ENCODE results near the gene RBM39. TPM values are rescaled to one million over a fixed set of nuclear protein-coding genes. Genes with fewer than 3 reads are reported as not detected.
A peak's percentile ranks its signal among the peaks of the same experiment; 100 is the strongest.

RBM39 gene
- total and polyA plus RNA-seq, 2 experiments from 2014 or later: 259 to 413 TPM

- TF ChIP-seq, protein P1, sequence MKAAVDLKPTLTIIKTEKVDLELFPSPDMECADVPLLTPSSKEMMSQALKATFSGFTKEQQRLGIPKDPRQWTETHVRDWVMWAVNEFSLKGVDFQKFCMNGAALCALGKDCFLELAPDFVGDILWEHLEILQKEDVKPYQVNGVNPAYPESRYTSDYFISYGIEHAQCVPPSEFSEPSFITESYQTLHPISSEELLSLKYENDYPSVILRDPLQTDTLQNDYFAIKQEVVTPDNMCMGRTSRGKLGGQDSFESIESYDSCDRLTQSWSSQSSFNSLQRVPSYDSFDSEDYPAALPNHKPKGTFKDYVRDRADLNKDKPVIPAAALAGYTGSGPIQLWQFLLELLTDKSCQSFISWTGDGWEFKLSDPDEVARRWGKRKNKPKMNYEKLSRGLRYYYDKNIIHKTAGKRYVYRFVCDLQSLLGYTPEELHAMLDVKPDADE (IDR thresholded peaks at IDR 0.05): no peak
- TF ChIP-seq ZNF114 (CRISPR knock-in tag; IDR thresholded peaks at IDR 0.05) (no peak), JUNB (IDR thresholded peaks at IDR 0.05; ENCODE audit: unreplicated experiment) (no peak), POLR2AphosphoS5 (IDR thresholded peaks at IDR 0.05; ENCODE audit: low read depth) (no peak), EZH2phosphoT487 (IDR thresholded peaks at IDR 0.05; ENCODE audit: unreplicated experiment) (no peak), CREB1 (CRISPR knock-in tag; IDR thresholded peaks at IDR 0.05; ENCODE audit: low read depth) (no peak), EZH2 (IDR thresholded peaks at IDR 0.05; ENCODE audit: low read depth, unreplicated experiment) (no peak), ZNF331 (CRISPR knock-in tag; IDR thresholded peaks at IDR 0.05; ENCODE audit: low read depth) (no peak), NANOG (IDR thresholded peaks at IDR 0.05; ENCODE audit: borderline replicate concordance) (no peak), STAT1 (IDR thresholded peaks at IDR 0.05; ENCODE audit: unreplicated experiment) (no peak)
- TF ChIP-seq, protein P2, sequence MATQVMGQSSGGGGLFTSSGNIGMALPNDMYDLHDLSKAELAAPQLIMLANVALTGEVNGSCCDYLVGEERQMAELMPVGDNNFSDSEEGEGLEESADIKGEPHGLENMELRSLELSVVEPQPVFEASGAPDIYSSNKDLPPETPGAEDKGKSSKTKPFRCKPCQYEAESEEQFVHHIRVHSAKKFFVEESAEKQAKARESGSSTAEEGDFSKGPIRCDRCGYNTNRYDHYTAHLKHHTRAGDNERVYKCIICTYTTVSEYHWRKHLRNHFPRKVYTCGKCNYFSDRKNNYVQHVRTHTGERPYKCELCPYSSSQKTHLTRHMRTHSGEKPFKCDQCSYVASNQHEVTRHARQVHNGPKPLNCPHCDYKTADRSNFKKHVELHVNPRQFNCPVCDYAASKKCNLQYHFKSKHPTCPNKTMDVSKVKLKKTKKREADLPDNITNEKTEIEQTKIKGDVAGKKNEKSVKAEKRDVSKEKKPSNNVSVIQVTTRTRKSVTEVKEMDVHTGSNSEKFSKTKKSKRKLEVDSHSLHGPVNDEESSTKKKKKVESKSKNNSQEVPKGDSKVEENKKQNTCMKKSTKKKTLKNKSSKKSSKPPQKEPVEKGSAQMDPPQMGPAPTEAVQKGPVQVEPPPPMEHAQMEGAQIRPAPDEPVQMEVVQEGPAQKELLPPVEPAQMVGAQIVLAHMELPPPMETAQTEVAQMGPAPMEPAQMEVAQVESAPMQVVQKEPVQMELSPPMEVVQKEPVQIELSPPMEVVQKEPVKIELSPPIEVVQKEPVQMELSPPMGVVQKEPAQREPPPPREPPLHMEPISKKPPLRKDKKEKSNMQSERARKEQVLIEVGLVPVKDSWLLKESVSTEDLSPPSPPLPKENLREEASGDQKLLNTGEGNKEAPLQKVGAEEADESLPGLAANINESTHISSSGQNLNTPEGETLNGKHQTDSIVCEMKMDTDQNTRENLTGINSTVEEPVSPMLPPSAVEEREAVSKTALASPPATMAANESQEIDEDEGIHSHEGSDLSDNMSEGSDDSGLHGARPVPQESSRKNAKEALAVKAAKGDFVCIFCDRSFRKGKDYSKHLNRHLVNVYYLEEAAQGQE (IDR thresholded peaks at IDR 0.05; ENCODE audit: unreplicated experiment): no peak
- TF ChIP-seq, protein P3, sequence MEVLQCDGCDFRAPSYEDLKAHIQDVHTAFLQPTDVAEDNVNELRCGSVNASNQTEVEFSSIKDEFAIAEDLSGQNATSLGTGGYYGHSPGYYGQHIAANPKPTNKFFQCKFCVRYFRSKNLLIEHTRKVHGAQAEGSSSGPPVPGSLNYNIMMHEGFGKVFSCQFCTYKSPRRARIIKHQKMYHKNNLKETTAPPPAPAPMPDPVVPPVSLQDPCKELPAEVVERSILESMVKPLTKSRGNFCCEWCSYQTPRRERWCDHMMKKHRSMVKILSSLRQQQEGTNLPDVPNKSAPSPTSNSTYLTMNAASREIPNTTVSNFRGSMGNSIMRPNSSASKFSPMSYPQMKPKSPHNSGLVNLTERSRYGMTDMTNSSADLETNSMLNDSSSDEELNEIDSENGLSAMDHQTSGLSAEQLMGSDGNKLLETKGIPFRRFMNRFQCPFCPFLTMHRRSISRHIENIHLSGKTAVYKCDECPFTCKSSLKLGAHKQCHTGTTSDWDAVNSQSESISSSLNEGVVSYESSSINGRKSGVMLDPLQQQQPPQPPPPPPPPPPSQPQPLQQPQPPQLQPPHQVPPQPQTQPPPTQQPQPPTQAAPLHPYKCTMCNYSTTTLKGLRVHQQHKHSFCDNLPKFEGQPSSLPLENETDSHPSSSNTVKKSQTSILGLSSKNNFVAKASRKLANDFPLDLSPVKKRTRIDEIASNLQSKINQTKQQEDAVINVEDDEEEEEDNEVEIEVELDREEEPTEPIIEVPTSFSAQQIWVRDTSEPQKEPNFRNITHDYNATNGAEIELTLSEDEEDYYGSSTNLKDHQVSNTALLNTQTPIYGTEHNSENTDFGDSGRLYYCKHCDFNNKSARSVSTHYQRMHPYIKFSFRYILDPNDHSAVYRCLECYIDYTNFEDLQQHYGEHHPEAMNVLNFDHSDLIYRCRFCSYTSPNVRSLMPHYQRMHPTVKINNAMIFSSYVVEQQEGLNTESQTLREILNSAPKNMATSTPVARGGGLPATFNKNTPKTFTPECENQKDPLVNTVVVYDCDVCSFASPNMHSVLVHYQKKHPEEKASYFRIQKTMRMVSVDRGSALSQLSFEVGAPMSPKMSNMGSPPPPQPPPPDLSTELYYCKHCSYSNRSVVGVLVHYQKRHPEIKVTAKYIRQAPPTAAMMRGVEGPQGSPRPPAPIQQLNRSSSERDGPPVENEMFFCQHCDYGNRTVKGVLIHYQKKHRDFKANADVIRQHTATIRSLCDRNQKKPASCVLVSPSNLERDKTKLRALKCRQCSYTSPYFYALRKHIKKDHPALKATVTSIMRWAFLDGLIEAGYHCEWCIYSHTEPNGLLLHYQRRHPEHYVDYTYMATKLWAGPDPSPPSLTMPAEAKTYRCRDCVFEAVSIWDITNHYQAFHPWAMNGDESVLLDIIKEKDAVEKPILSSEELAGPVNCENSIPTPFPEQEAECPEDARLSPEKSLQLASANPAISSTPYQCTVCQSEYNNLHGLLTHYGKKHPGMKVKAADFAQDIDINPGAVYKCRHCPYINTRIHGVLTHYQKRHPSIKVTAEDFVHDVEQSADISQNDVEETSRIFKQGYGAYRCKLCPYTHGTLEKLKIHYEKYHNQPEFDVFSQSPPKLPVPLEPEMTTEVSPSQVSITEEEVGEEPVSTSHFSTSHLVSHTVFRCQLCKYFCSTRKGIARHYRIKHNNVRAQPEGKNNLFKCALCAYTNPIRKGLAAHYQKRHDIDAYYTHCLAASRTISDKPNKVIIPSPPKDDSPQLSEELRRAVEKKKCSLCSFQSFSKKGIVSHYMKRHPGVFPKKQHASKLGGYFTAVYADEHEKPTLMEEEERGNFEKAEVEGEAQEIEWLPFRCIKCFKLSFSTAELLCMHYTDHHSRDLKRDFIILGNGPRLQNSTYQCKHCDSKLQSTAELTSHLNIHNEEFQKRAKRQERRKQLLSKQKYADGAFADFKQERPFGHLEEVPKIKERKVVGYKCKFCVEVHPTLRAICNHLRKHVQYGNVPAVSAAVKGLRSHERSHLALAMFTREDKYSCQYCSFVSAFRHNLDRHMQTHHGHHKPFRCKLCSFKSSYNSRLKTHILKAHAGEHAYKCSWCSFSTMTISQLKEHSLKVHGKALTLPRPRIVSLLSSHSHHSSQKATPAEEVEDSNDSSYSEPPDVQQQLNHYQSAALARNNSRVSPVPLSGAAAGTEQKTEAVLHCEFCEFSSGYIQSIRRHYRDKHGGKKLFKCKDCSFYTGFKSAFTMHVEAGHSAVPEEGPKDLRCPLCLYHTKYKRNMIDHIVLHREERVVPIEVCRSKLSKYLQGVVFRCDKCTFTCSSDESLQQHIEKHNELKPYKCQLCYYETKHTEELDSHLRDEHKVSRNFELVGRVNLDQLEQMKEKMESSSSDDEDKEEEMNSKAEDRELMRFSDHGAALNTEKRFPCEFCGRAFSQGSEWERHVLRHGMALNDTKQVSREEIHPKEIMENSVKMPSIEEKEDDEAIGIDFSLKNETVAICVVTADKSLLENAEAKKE (CRISPR knock-in tag; IDR thresholded peaks at IDR 0.05): no peak
- TF ChIP-seq, protein P4, sequence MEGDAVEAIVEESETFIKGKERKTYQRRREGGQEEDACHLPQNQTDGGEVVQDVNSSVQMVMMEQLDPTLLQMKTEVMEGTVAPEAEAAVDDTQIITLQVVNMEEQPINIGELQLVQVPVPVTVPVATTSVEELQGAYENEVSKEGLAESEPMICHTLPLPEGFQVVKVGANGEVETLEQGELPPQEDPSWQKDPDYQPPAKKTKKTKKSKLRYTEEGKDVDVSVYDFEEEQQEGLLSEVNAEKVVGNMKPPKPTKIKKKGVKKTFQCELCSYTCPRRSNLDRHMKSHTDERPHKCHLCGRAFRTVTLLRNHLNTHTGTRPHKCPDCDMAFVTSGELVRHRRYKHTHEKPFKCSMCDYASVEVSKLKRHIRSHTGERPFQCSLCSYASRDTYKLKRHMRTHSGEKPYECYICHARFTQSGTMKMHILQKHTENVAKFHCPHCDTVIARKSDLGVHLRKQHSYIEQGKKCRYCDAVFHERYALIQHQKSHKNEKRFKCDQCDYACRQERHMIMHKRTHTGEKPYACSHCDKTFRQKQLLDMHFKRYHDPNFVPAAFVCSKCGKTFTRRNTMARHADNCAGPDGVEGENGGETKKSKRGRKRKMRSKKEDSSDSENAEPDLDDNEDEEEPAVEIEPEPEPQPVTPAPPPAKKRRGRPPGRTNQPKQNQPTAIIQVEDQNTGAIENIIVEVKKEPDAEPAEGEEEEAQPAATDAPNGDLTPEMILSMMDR (conservative IDR thresholded peaks at IDR 0.05; ENCODE audit: low read depth in 2 of 2): no peak
- Histone ChIP-seq H3K79me2 (replicated peaks; ENCODE audit: insufficient read depth) (peaks cover 87% of the 10 kb centered on the region), H3F3A (replicated peaks; ENCODE audit: low read depth) (no peaks in the 10 kb centered on the region), H3K27ac (ENCODE audit: low read depth) (no peak overlapping the region), H3K27me3 (ENCODE audit: insufficient read depth) (no peaks in the 10 kb centered on the region), H3K4me1 (ENCODE audit: insufficient read depth) (peaks cover 48% of the 10 kb centered on the region), H3K4me2 (peak overlapping the region; percentile 94), H4K20me1 (replicated peaks; ENCODE audit: insufficient read depth) (peaks cover 72% of the 10 kb centered on the region), H3K9me2 (ENCODE audit: insufficient read depth) (no peaks in the 10 kb centered on the region), H3K36me3 (ENCODE audit: insufficient read depth) (no peaks in the 10 kb centered on the region), H2AFZ (no peak overlapping the region), H3K4me3 (peak overlapping the region; percentile 95)
- H3K36me3 Mint-ChIP-seq (ENCODE audit: low read depth): peaks cover 11% of the 10 kb centered on the region; the same call in 2 of the 3 replicates
- H3K4me3 Mint-ChIP-seq: peak overlapping the region; percentile 98; the same call in 2 of the 3 replicates
- no peak overlapping the region for H3K27ac Mint-ChIP-seq
- H3K9me3 Mint-ChIP-seq: no peaks in the 10 kb centered on the region
- DNase-seq (ENCODE audit: low spot score) (no peak), ATAC-seq (no peak)
- H3K27me3 Mint-ChIP-seq (ENCODE audit: insufficient read depth, low read depth, poor library complexity): peaks cover 9% of the 10 kb centered on the region
- peaks cover 41% of the 10 kb centered on the region; the same call in 2 of the 3 replicates for H3K4me1 Mint-ChIP-seq
Observed at GRCh38 chr20:35661053-35661452, 81.0 kb downstream of the RBM39 start.

Measured in GM23338 (cell line).